Suprapubic skin (tissue), 4 donors: Measurements from ENCODE around the gene TAF10.

ENCODE experiments used
- EP300 ChIP-seq: sonication (generic); formaldehyde crosslinking; IDR thresholded peaks from one replicate; pipeline ENCODE4 v1.6.1; 2017; ENCODE audit warnings: antibody characterized with exemption
- POLR2AphosphoS5 ChIP-seq, 3 donors: sonication (generic); formaldehyde crosslinking; IDR thresholded peaks; one replicate each; pipeline ENCODE4 v1.6.1; 2017; ENCODE audit warnings: antibody characterized with exemption in 3 of 3
- TF ChIP-seq, protein P1 (sequence below), 2 donors: fragments of 200-600 bp in 1 of 2; fragments of 450-650 bp in 1 of 2; sonication (generic) in 1 of 2; IDR thresholded peaks; one replicate each; pipeline ENCODE4 v1.5.1; 2016 to 2019; ENCODE audit warnings: antibody characterized with exemption in 2 of 2, mild to moderate bottlenecking in 1 of 2, moderate library complexity in 1 of 2

DNA sequence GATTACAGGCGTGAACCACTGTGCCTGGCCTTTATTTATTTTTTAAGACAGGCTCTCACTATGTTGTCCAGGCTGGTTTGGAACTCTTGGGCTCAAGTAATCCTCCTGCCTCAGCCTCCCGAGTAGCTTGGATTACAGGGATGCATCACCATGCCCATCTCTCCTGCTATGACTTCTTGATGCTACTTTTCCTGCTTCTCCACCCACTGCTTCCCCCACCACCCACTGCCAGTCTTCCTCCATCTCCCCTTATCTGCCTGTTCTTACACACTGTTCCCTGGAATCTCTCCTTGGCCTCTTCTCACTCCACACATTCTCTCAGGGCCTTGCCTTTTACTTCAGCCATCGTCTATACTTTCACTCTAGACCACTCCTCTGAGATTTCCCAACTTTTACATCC, 24.5 kb upstream of the TAF10 start:
- no peak for TF ChIP-seq EP300
- TF ChIP-seq, protein P1, sequence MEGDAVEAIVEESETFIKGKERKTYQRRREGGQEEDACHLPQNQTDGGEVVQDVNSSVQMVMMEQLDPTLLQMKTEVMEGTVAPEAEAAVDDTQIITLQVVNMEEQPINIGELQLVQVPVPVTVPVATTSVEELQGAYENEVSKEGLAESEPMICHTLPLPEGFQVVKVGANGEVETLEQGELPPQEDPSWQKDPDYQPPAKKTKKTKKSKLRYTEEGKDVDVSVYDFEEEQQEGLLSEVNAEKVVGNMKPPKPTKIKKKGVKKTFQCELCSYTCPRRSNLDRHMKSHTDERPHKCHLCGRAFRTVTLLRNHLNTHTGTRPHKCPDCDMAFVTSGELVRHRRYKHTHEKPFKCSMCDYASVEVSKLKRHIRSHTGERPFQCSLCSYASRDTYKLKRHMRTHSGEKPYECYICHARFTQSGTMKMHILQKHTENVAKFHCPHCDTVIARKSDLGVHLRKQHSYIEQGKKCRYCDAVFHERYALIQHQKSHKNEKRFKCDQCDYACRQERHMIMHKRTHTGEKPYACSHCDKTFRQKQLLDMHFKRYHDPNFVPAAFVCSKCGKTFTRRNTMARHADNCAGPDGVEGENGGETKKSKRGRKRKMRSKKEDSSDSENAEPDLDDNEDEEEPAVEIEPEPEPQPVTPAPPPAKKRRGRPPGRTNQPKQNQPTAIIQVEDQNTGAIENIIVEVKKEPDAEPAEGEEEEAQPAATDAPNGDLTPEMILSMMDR (IDR thresholded peaks at IDR 0.05) = no peak
- TF ChIP-seq POLR2AphosphoS5 (IDR thresholded peaks at IDR 0.05) = no peak
